Astrocyte (in vitro differentiated cells and primary cell): ENCODE measurements around the gene SPTBN5. TPM values are rescaled to one million over a fixed set of nuclear protein-coding genes. Genes with fewer than 3 reads are reported as not detected.

Experiments used
- DNase-seq: peaks from one replicate; pipeline ENCODE4 v3.0.0-alpha.2; 2010; ENCODE audit warnings: low read depth
- FAIRE-seq: peaks from 2 replicates; lab custom pipeline; 2011; peaks lifted over from hg19 to GRCh38; lab: Jason Lieb, UNC
- H2AFZ ChIP-seq: 2 replicates; pipeline ENCODE4 v1.6.0; 2012; ENCODE audit warnings: low read depth, low read length, inconsistent platforms
- H3K27ac ChIP-seq: 2 replicates; pipeline ENCODE4 v1.5.1; 2011; ENCODE audit warnings: low read depth, low read length, inconsistent platforms
- H3K27me3 ChIP-seq: 2 replicates; pipeline ENCODE4 v1.6.0; 2011; ENCODE audit warnings: low read length, inconsistent platforms; ENCODE audit not compliant: insufficient read depth
- H3K36me3 ChIP-seq: 2 replicates; pipeline ENCODE4 v1.5.1; 2011; ENCODE audit warnings: low read length, inconsistent platforms; ENCODE audit not compliant: insufficient read depth
- H3K4me1 ChIP-seq: 2 replicates; pipeline ENCODE4 v1.5.1; 2011; ENCODE audit warnings: low read length, inconsistent platforms; ENCODE audit not compliant: insufficient read depth
- H3K4me2 ChIP-seq: 2 replicates; pipeline ENCODE4 v1.6.0; 2012; ENCODE audit warnings: low read length, inconsistent platforms
- H3K4me3 ChIP-seq: 2 replicates; pipeline ENCODE4 v1.5.1; 2011; ENCODE audit warnings: low read depth, mild to moderate bottlenecking, low read length, inconsistent platforms; ENCODE audit not compliant: insufficient read depth
- H3K79me2 ChIP-seq: 2 replicates; pipeline ENCODE4 v1.6.0; 2012; ENCODE audit warnings: mild to moderate bottlenecking, low read length, inconsistent platforms; ENCODE audit not compliant: insufficient read depth
- H3K9ac ChIP-seq: 2 replicates; pipeline ENCODE4 v1.6.0; 2012; ENCODE audit warnings: mild to moderate bottlenecking, low read length, inconsistent platforms
- H3K9me3 ChIP-seq: 2 replicates; pipeline ENCODE4 v1.5.1; 2012; ENCODE audit warnings: low read depth, mild to moderate bottlenecking, low read length, inconsistent platforms; ENCODE audit not compliant: insufficient read depth
- H4K20me1 ChIP-seq: 2 replicates; pipeline ENCODE4 v1.6.0; 2012; ENCODE audit warnings: low read length, inconsistent platforms; ENCODE audit not compliant: insufficient read depth
- H3K27ac Mint-ChIP-seq: one replicate; pipeline ENCODE4 v1.8.0; 2021; ENCODE audit warnings: mild to moderate bottlenecking, mixed read lengths; ENCODE audit not compliant: unreplicated experiment
- H3K27me3 Mint-ChIP-seq: one replicate; pipeline ENCODE4 v1.8.0; 2021; ENCODE audit warnings: low read depth, mixed read lengths; ENCODE audit not compliant: unreplicated experiment
- H3K36me3 Mint-ChIP-seq: one replicate; pipeline ENCODE4 v1.8.0; 2021; ENCODE audit warnings: low read depth, mixed read lengths; ENCODE audit not compliant: unreplicated experiment
- H3K4me1 Mint-ChIP-seq: one replicate; pipeline ENCODE4 v1.8.0; 2021; ENCODE audit warnings: low read depth, mixed read lengths; ENCODE audit not compliant: unreplicated experiment
- H3K4me3 Mint-ChIP-seq: one replicate; pipeline ENCODE4 v1.8.0; 2021; ENCODE audit warnings: mild to moderate bottlenecking, moderate library complexity, mixed read lengths; ENCODE audit not compliant: unreplicated experiment
- H3K9me3 Mint-ChIP-seq: one replicate; pipeline ENCODE4 v1.8.0; 2021; ENCODE audit warnings: mild to moderate bottlenecking, mixed read lengths; ENCODE audit not compliant: unreplicated experiment
- EZH2 ChIP-seq: IDR thresholded peaks from 2 replicates; pipeline ENCODE4 v1.6.1; 2012; ENCODE audit warnings: mild to moderate bottlenecking, low read length, inconsistent platforms; ENCODE audit not compliant: insufficient read depth
- total RNA-seq: library from RNA; stranded (reverse); gene quantifications from 2 replicates; pipeline ENCODE4 v1.2.1, GENCODE V29; 2021
- TF ChIP-seq, protein P1 (sequence below): IDR thresholded peaks from 2 replicates; pipeline ENCODE4 v1.5.1; 2011; ENCODE audit warnings: low read depth, mild to moderate bottlenecking, inconsistent platforms, low read length, moderate library complexity; ENCODE audit not compliant: insufficient read depth

SPTBN5 gene
- total RNA-seq, 1 donor from 2014 or later: 5.3 TPM

DNA sequence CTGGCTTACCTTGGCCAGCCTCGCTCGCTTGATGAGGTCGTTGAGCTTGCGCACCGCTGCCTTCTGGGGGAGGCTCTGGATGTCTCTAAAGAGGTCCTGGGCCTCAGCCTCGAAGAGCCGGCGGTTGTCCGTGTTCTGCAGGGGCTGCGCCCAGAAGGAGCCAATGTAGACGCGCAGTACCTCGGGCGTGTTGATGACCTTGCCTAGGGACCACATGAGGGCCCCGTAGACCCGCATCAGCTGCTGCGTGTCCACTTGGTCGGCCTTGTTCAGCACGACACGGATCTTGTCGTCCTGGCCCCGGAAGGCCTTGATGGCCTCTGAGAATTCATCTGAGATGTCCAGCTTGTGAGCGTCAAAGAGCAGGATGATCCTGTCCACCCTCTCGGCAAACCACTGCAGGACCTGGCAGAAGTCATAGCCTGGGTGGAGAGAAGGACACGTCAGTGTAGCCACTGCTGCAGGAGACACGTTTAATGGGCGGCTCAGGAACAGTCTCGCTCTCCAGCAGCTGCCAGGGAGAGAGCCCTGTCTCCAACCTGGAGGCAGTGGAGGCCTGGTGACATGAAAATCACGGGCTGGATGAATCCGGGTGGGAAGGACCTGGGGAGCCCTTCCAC is 25.5 kb upstream of the SPTBN5 start:
- peaks cover 61% of the 10 kb centered on the region for H3K4me1 Mint-ChIP-seq
- Histone ChIP-seq H3K9me3 (no peaks in the 10 kb centered on the region), H3K79me2 (peaks cover 8% of the 10 kb centered on the region), H4K20me1 (peaks cover 77% of the 10 kb centered on the region), H3K4me1 (peaks cover 53% of the 10 kb centered on the region), H3K9ac (no peak overlapping the region), H3K4me3 (no peak overlapping the region), H3K27ac (peak overlapping the region; percentile 43), H3K4me2 (peak overlapping the region; percentile 40), H3K36me3 (peaks cover 8% of the 10 kb centered on the region), H3K27me3 (no peaks in the 10 kb centered on the region), H2AFZ (no peak overlapping the region)
- DNase-seq (no peak), FAIRE-seq (no peak)
- H3K36me3 Mint-ChIP-seq: peaks cover 39% of the 10 kb centered on the region
- H3K27ac Mint-ChIP-seq: peak overlapping the region; percentile 37
- no peaks in the 10 kb centered on the region for H3K27me3 Mint-ChIP-seq
- no peak for TF ChIP-seq EZH2
- TF ChIP-seq, protein P1, sequence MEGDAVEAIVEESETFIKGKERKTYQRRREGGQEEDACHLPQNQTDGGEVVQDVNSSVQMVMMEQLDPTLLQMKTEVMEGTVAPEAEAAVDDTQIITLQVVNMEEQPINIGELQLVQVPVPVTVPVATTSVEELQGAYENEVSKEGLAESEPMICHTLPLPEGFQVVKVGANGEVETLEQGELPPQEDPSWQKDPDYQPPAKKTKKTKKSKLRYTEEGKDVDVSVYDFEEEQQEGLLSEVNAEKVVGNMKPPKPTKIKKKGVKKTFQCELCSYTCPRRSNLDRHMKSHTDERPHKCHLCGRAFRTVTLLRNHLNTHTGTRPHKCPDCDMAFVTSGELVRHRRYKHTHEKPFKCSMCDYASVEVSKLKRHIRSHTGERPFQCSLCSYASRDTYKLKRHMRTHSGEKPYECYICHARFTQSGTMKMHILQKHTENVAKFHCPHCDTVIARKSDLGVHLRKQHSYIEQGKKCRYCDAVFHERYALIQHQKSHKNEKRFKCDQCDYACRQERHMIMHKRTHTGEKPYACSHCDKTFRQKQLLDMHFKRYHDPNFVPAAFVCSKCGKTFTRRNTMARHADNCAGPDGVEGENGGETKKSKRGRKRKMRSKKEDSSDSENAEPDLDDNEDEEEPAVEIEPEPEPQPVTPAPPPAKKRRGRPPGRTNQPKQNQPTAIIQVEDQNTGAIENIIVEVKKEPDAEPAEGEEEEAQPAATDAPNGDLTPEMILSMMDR: no peak
- no peak overlapping the region for H3K4me3 Mint-ChIP-seq
- H3K9me3 Mint-ChIP-seq: no peaks in the 10 kb centered on the region

DNA sequence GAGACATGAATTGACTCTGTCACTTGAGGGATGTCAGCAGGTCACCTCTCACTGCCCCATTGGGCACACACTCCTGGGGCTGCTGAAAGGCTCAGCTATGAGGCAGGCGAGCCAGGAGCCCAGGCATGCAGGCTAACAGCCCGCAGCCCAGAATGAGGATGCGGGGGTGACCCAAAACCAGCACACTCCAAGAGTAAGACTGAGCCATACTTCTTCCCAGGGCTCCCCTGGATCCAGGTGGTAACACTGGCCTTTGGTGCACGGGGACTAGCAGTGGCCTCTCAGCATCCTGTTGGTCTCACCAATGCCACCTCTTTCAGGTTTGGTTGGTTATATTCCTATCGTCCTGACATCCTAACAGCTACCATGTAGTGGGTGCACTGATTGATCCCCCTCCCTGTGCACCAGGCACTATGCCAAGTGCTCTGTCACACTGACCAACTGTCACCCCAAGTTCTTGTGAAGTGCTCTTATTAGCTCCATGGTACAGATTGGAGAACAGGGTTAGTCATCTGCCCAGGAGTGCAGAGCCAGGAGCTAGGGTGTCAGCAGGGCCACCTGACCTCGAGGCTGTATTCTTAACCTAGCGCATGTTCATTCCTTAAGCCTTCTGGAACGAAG is 24.8 kb upstream of the SPTBN5 start:
- Histone ChIP-seq H3K4me3 (no peak overlapping the region), H3K27ac (no peak overlapping the region), H3K36me3 (peaks cover 5% of the 10 kb centered on the region), H3K9me3 (no peaks in the 10 kb centered on the region), H3K4me2 (no peak overlapping the region), H3K79me2 (peaks cover 9% of the 10 kb centered on the region), H4K20me1 (peaks cover 74% of the 10 kb centered on the region), H2AFZ (no peak overlapping the region), H3K9ac (no peak overlapping the region), H3K27me3 (no peaks in the 10 kb centered on the region), H3K4me1 (peaks cover 53% of the 10 kb centered on the region)
- Mint-ChIP-seq H3K27me3 (no peaks in the 10 kb centered on the region), H3K9me3 (no peaks in the 10 kb centered on the region), H3K27ac (no peak overlapping the region), H3K36me3 (peaks cover 40% of the 10 kb centered on the region), H3K4me3 (no peak overlapping the region), H3K4me1 (peaks cover 67% of the 10 kb centered on the region)
- DNase-seq (no peak), FAIRE-seq (no peak)
- TF ChIP-seq, protein P1: no peak
